Panc1 (cell line): Measurements from ENCODE around the gene GAS2. TPM values are rescaled to one million over a fixed set of nuclear protein-coding genes. Genes with fewer than 3 reads are reported as not detected.

ENCODE experiments used
- ATAC-seq: fragments of 200-7000 bp; cut with Tn5 transposase; 2 replicates; pipeline ENCODE4 v1.9.1; 2020; ENCODE audit warnings: mild to moderate bottlenecking, moderate library complexity
- BruUV-seq: library from RNA; stranded (reverse); fragments of 400-500 nt; replicated peaks from 2 replicates; lab custom pipeline; 2021; lab: Mats Ljungman, UMichigan
- CTCF ChIA-PET: fragments of 300-600 bp; sonication (Branson Sonifier 250); formaldehyde crosslinking; loops from one replicate; lab custom pipeline; 2022; ENCODE audit warnings: antibody characterized with exemption; lab: Charles Lee
- POLR2A ChIA-PET: fragments of 300-600 bp; sonication (Branson Sonifier 250); formaldehyde crosslinking; loops from one replicate; lab custom pipeline; 2022; ENCODE audit warnings: antibody characterized with exemption; lab: Charles Lee
- DNase-seq: peaks from one replicate; pipeline ENCODE4 v3.0.0-alpha.2; 2010; ENCODE audit warnings: low read depth, low spot score
- H3K27ac ChIP-seq: 2 replicates; pipeline ENCODE4 v1.5.1; 2011; ENCODE audit warnings: mild to moderate bottlenecking, low read length, inconsistent platforms
- H3K27me3 ChIP-seq: fragments of 200-500 bp; sonication (Bioruptor generic); 2 replicates; pipeline ENCODE4 v1.6.0; 2014; ENCODE audit warnings: low read length, inconsistent platforms; ENCODE audit not compliant: control insufficient read depth, insufficient read depth
- H3K36me3 ChIP-seq: fragments of 200-500 bp; sonication (Bioruptor generic); 2 replicates; pipeline ENCODE4 v1.5.1; 2014; ENCODE audit warnings: inconsistent platforms, mild to moderate bottlenecking, low read length, moderate library complexity; ENCODE audit not compliant: control insufficient read depth, insufficient read depth
- H3K4me1 ChIP-seq: 2 replicates; pipeline ENCODE4 v1.5.1; 2011; ENCODE audit warnings: inconsistent platforms, mild to moderate bottlenecking, low read length, moderate library complexity; ENCODE audit not compliant: control insufficient read depth, insufficient read depth
- H3K4me3 ChIP-seq, 2 experiments: 2 replicates each; pipeline ENCODE4 v1.5.1; 2011 to 2012; ENCODE audit warnings: low read depth in 2 of 2, low read length in 2 of 2, mild to moderate bottlenecking in 2 of 2, inconsistent platforms in 1 of 2, moderate library complexity in 1 of 2
- H3K9me3 ChIP-seq: fragments of 200-500 bp; sonication (Bioruptor generic); 2 replicates; pipeline ENCODE4 v1.5.1; 2014; ENCODE audit warnings: low read depth, mild to moderate bottlenecking, inconsistent platforms, low read length, moderate library complexity; ENCODE audit not compliant: control insufficient read depth, insufficient read depth
- POLR2AphosphoS5 ChIP-seq: IDR thresholded peaks from 2 replicates; pipeline ENCODE4 v1.6.1; 2012; ENCODE audit warnings: mild to moderate bottlenecking, low read depth, low read length, moderate library complexity
- REST ChIP-seq, 2 experiments: IDR thresholded peaks; 2 replicates each; pipeline ENCODE4 v1.6.1; 2011 to 2012; ENCODE audit warnings: low read depth in 2 of 2, control low read depth in 1 of 2, low read length in 1 of 2, mild to moderate bottlenecking in 1 of 2, moderate library complexity in 1 of 2; ENCODE audit not compliant: insufficient read depth in 1 of 2
- SIN3A ChIP-seq: IDR thresholded peaks from 2 replicates; pipeline ENCODE4 v1.6.1; 2012; ENCODE audit warnings: low read depth, mild to moderate bottlenecking, low read length, moderate library complexity, borderline replicate concordance; ENCODE audit not compliant: insufficient read depth
- TCF7L2 ChIP-seq: IDR thresholded peaks from 2 replicates; pipeline ENCODE4 v1.6.1; 2011; ENCODE audit warnings: mild to moderate bottlenecking, low read depth, low read length, inconsistent platforms
- in situ Hi-C: cut with HindIII; loops from 2 replicates; pipeline ENCODE4 v1.10.0; 2016; ENCODE audit warnings: low sequenced_read_pairs, low pct_unique_long_range_greater_than_20kb
- intact Hi-C: fragments of 100-400 bp; cut with micrococcal nuclease; formaldehyde crosslinking; loops from one replicate; pipeline ENCODE4 v1.10.0; 2022; ENCODE audit not compliant: unreplicated experiment
- total RNA-seq: library from RNA; stranded (reverse); gene quantifications from one replicate; pipeline ENCODE4 v1.2.1, GENCODE V29; 2021; ENCODE audit not compliant: unreplicated experiment
- TF ChIP-seq, protein P1 (sequence below): fragments of 450-650 bp; IDR thresholded peaks from 2 replicates; pipeline ENCODE4 v1.5.1; 2017; ENCODE audit warnings: mild to moderate bottlenecking

GAS2 gene
- total RNA-seq, 1 experiment from 2014 or later = 0.87 TPM

GRCh38 chr11:22809893-22810292 is 143.5 kb downstream of the GAS2 start:
- DNase-seq (no peak), ATAC-seq (no peak)
- Histone ChIP-seq H3K27me3 (no peaks in the 10 kb centered on the region), H3K27ac (no peak overlapping the region), H3K36me3 (no peaks in the 10 kb centered on the region), H3K4me1 (no peaks in the 10 kb centered on the region), H3K9me3 (peaks cover 5% of the 10 kb centered on the region; the same call in 1 of the 2 replicates), H3K4me3 (no peak overlapping the region)
- ChIA-PET CTCF (no interaction called here), POLR2A (no interaction called here)
- in situ Hi-C loops (no loop called here), intact Hi-C loops (no loop called here)
- no peak for TF ChIP-seq POLR2AphosphoS5
- TF ChIP-seq REST (IDR thresholded peaks at IDR 0.05; ENCODE audit: insufficient read depth in 1 of 2, low read depth in 2 of 2, low read length in 1 of 2) = no peak
- TF ChIP-seq TCF7L2 = no peak
- TF ChIP-seq SIN3A = no peak
- TF ChIP-seq, protein P1, sequence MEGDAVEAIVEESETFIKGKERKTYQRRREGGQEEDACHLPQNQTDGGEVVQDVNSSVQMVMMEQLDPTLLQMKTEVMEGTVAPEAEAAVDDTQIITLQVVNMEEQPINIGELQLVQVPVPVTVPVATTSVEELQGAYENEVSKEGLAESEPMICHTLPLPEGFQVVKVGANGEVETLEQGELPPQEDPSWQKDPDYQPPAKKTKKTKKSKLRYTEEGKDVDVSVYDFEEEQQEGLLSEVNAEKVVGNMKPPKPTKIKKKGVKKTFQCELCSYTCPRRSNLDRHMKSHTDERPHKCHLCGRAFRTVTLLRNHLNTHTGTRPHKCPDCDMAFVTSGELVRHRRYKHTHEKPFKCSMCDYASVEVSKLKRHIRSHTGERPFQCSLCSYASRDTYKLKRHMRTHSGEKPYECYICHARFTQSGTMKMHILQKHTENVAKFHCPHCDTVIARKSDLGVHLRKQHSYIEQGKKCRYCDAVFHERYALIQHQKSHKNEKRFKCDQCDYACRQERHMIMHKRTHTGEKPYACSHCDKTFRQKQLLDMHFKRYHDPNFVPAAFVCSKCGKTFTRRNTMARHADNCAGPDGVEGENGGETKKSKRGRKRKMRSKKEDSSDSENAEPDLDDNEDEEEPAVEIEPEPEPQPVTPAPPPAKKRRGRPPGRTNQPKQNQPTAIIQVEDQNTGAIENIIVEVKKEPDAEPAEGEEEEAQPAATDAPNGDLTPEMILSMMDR = no peak
- no TSS peak for BruUV-seq

DNA sequence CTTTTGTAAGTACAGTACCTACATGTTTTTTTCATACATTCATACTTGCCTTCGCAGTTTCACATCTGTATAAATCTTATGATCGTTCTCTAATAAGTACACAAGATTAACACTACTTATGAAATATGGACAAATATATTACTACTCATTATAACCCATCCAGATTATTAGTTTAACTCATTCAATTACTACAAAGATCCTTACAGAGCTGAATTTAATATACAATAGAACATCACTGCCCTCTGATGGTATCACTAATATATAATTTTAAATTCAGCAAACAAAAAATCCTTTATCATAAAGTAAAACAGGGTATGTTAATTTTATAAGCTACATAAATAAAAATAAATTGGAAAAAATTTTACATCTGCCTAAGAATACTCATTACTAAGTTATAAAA is 155.8 kb downstream of the GAS2 start:
- BruUV-seq = no TSS peak
- intact Hi-C loops = no loop called here
- no peak for DNase-seq
- TF ChIP-seq SIN3A (no peak), TCF7L2 (no peak), POLR2AphosphoS5 (no peak), REST (IDR thresholded peaks at IDR 0.05; ENCODE audit: insufficient read depth in 1 of 2, low read depth in 2 of 2, low read length in 1 of 2) (no peak)
- TF ChIP-seq, protein P1 = no peak
- in situ Hi-C loops = no loop called here
- ChIA-PET POLR2A (no interaction called here), CTCF (no interaction called here)
- H3K27ac ChIP-seq = no peak overlapping the region
- no peak overlapping the region for H3K4me3 ChIP-seq
- no peaks in the 10 kb centered on the region for H3K4me1 ChIP-seq
- no peak for ATAC-seq
- H3K36me3 ChIP-seq = no peaks in the 10 kb centered on the region; the same call in 1 of the 2 replicates
- H3K9me3 ChIP-seq = no peaks in the 10 kb centered on the region
- H3K27me3 ChIP-seq = no peaks in the 10 kb centered on the region
